ENCODE results near the gene AOC3.

- no peak for TF ChIP-seq CTCF (IDR thresholded peaks at IDR 0.05)
- no peak for TF ChIP-seq POLR2A (IDR thresholded peaks at IDR 0.05)
Measured at GRCh38 chr17:42893359-42893758, 42.4 kb downstream of the AOC3 start.

Measured in right lobe of liver (tissue), 4 donors.